ENCODE data around the gene LRRFIP1.
A peak's percentile ranks its signal among the peaks of the same experiment; 100 is the strongest.

The LRRFIP1 gene

DNA sequence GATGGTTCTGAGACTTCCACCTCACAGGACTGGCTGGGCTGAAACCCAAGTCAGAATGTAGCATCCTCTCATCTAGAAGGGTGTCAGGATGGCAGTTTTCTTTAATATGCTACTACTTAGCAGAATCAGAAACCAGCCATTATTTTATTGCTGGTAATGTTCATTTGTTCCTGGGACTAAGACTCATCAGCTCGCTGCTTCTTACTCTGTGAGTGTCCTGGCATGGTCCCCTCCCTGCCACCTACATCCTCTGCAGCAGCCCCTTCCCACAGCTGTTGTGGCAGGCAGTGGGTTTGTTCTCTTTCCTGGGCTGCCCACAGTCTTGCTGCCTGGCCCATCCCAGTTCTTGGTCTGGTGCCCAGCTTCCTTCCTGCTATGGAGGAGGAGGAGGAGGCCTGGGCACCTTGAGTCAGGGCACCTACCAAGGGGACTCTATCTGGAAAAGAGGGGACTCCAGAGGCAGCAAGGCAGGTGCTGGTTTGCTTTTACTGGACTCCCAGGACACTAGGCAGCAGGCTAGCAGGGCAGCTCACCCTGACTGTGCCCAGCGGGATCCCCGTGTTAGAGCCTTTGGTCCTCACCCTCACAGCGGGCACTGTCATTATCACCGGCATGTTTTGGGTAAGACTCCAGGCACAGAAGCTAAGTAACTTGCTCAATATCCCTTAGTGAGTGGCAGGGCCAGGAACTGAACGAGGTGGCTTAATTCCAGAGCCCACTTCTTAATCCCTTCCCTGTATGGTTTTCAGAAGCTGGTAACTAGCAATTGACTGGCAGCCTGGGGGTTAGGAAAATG is 62.1 kb downstream of the LRRFIP1 start:
- DNase-seq (ENCODE audit: low spot score), result peak; percentile 67

GRCh38 chr2:237691029-237691907 is 63.9 kb downstream of the LRRFIP1 start:
- no peak for DNase-seq (ENCODE audit: low spot score)

- peak; percentile 89 for DNase-seq (ENCODE audit: low spot score)
These were observed 64.7 kb downstream of the LRRFIP1 start for GRCh38 chr2:237691908-237692600.

- DNase-seq (ENCODE audit: low spot score), result peak; percentile 42
These were observed 65.4 kb downstream of the LRRFIP1 start for GRCh38 chr2:237692601-237693290.

- peak; percentile 92 for DNase-seq (ENCODE audit: low spot score)
These were observed 66.1 kb downstream of the LRRFIP1 start for GRCh38 chr2:237693291-237693994.

GRCh38 chr2:237694415-237695194 is 67.2 kb downstream of the LRRFIP1 start:
- no peak for DNase-seq (ENCODE audit: low spot score)

GRCh38 chr2:237695201-237695780 is 67.9 kb downstream of the LRRFIP1 start:
- DNase-seq (ENCODE audit: low spot score), result peak; percentile 80

DNA sequence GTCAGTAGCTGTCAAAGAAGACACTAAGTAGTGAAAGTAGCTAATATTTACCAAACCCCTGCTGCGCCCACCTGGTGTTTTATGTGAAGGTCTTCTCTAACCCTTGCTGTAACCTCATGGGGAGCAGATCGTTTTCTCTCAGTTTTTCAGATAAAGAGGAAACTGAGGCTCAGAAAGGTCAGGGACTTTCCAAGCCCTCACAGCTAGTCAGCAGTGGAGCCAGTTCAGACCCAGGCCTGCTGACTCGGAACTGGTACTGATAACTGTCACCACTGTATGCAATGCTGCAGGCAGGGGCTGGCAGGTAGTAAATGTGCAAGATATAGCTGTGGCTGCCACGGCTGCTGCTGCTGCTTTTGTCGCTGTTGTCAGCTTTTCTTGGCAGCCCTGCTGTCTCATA is 69.1 kb downstream of the LRRFIP1 start:
- no peak for DNase-seq (ENCODE audit: low spot score)

GRCh38 chr2:237697586-237698357 is 70.4 kb downstream of the LRRFIP1 start:
- no peak for DNase-seq (ENCODE audit: low spot score)

GRCh38 chr2:237698358-237698694 is 70.9 kb downstream of the LRRFIP1 start:
- no peak for DNase-seq (ENCODE audit: low spot score)

- DNase-seq (ENCODE audit: low spot score), result no peak
These were observed 72.6 kb downstream of the LRRFIP1 start for GRCh38 chr2:237699870-237700511.

GRCh38 chr2:237700512-237701032 is 73.2 kb downstream of the LRRFIP1 start:
- DNase-seq (ENCODE audit: low spot score), result peak; percentile 53

GRCh38 chr2:237701033-237701858 is 73.9 kb downstream of the LRRFIP1 start:
- no peak for DNase-seq (ENCODE audit: low spot score)

DNA sequence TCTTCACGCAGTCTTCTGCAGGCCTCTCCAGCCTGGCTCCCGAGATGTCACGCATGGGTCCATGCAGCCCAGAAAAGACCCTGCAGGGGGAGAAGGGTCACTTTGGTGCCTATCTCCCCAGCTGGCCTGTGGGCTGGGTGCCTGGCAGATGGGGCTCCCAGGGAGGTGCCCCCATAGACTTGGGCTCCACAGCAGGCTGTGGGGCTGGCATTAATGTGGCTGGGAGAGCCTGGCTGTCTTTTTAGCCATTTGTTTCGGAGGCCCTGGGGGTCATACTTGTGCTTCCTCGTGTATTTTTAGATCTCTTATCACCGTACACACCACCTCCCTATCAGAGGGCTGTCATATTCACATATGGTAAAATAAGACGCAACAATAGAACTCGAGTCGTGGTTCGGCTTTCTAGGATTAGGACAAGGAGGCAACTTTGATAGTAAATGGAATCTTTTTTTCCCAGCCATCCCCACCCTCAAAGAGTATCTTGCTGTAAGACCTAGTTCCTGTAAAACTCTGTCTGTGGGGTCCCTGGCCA is 74.5 kb downstream of the LRRFIP1 start:
- no peak for DNase-seq (ENCODE audit: low spot score)

GRCh38 chr2:237702441-237703391 is 75.3 kb downstream of the LRRFIP1 start:
- peak; percentile 40 for DNase-seq (ENCODE audit: low spot score)

All from kidney tubule cell (primary cell).